ENCODE results near the gene ASRGL1.

Gene ASRGL1

DNA sequence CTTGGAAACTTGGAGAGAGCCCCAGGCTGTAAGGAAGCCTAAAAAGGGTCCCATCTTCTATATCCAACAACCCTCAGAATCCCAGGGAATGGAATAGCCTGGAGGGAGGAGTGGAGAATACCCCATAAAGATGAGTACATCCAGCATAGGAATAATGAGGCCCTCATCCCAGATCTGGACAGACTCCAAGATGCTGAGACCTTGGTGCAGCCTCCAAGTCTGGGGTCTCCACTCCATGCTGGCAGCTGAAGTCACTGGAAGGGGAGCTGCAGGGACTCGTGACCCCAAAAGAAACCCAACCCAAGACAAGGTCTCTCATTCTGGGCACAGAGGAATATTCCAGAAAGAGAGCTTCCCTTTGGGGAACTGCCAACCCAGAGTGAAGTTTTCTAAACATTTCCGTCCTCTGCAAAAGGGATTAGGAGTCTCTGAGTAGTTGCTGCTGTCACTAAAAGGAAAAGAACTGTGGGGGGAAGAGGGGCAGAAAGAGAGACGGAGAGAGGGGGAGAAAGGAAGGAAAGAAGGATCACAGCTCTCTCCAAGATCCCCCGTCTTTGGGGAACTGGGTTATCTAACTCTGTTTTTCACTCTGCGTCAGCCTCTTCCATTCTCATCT is 82.2 kb downstream of the ASRGL1 start:
- no peak for DNase-seq

DNA sequence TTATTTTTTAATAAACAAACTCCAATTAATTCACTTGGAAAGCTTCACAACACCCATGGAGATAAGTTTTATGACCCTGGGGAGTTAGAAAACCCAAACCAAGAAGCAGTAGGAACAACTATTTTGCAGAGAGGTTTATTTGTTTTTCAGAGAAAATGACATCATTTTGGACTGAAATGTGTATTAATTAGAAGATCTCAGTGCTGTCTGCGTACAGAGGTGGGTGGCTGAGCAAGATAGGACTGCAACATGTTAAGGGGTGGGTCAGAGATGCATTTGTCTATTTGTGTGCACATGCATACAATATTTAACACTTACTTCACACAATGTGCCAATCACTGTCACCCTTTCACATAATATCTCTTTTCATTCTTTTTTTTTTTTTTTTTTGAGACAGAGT is 82.7 kb downstream of the ASRGL1 start:
- DNase-seq, result no peak

DNA sequence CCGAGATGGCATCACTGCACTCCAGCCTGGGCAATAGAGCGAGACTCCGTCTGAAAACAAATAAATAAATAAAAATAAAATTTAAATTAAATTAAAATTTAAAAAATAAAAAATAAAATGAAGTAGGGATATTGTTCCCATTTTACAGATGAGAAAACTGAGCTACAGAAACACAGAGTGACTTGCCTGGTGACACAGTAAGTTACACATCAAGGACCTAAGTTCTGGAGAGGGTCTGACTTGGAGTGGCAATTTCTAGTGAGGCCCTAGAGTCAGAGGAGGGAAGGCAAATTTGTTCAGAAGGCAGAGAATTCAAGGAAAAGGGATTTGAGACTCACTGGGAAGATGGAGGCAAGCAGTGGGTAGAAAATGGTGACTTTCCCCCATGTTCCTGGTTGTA is 83.6 kb downstream of the ASRGL1 start:
- no peak for DNase-seq

DNA sequence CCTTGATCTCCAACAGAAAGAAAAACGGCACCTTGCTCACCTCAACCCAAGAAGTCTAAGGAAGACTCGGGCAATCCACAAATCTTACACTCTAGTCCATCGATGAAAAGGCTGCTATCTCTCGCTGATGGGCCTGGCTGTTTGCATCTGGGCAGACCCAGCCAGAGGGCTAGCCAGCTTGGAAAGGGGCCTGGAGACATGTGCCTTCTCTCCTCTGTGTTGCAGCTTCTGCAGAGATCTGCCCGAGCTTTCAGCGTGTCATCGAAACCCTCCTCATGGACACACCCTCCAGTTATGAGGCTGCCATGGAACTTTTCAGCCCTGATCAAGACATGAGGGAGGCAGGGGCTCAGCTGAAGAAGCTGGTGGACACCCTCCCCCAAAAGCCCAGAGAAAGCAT is 84.7 kb downstream of the ASRGL1 start:
- DNase-seq, result no peak

DNA sequence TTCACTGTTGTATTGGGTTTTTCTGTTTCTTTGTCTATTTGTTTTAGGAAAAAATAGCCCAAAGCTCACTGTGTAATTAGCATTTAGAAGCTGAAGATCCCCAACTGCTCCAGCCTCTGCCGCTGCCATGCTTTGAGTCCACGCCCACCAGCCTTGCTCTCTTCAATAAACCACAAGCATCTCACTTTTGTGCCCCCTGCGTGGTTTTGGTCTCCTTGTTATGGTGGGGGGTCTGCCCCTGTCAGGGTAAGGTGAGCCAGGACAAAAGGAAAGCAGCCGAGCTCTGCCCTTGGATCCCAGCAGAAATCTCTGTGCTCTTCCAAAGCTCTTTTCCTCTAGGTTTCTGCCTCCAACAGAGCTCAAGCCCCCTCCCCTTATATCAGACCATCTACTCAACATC is 85.8 kb downstream of the ASRGL1 start:
- no peak for DNase-seq

DNA sequence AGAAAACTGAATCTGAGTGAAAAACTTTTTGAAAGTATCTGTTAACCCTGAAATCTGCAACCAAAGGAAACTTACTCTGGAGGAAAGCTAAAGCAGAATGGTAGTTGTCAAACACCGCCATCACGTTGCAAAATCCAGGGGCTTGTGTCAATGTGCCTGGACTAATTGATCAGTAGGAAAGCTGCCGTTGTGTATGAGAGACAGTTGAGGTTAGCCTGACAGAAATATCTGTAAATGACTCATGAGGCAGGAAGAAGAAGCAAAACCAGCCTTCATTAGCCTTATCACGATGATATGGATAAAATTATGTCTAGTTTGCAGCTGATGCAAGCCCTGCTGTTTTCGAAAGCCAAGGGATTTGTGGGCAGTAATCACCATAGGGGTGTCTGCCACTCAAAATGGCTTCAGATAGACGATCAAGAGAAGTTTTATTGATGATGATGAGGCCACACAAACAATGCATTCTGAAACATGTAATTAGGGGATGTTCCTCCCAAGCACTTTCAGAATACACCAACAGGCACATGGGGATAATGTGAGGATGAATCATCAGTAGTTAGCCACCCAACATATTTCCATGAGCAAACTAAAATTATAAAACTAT is 90.5 kb downstream of the ASRGL1 start:
- peak; percentile 64 for DNase-seq

DNA sequence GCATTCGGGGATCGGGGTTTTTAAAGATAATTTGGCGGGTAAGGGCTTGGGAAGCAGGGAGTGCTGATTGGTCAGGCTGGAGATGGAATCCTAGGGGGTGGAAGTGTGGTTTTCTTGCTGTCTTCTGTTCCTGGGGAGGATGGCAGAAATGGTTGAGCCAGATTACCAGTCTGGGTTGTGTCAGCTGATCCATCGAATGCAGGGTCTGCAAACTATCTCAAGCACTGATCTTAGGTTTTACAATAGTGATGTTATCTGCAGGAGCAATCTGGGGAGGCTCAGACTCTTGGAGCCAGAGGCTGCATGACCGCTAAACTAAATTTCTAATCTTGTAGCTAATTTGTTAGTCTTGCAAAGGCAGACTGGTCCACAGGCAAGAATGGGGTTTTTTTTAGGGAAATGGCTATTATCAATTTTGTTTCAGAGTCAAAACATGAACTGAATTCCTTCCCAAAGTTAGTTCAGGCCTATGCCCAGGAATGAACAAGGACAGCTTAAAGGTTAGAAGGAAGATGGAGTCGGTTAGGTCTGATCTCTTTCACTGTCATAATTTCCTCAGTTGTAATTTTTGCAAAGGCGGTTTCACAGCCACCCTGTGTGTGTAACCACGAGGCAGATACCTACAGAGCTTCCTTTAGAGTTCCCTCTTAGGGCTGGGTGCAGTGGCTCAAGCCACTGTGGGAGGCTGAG is 91.8 kb downstream of the ASRGL1 start:
- DNase-seq, result no peak

DNA sequence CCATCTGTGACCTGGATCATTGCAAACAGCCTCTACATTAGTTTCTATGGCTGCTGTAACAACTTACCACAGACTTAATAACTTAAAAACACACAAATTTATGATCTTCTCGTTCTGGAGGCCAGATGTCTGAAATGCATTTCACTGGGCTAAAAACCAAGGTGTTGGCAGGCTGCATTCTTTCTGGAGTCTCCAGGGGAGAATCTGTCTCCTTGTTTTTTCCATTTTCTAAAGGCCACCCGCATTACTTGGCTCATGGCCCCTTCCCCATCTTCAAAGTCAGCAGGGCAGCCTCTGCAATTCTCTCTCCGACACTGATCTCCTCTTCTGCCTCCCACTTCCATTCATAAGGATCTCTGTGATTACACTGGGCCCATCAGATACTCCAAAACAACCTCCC is 93.2 kb downstream of the ASRGL1 start:
- DNase-seq, result no peak

DNA sequence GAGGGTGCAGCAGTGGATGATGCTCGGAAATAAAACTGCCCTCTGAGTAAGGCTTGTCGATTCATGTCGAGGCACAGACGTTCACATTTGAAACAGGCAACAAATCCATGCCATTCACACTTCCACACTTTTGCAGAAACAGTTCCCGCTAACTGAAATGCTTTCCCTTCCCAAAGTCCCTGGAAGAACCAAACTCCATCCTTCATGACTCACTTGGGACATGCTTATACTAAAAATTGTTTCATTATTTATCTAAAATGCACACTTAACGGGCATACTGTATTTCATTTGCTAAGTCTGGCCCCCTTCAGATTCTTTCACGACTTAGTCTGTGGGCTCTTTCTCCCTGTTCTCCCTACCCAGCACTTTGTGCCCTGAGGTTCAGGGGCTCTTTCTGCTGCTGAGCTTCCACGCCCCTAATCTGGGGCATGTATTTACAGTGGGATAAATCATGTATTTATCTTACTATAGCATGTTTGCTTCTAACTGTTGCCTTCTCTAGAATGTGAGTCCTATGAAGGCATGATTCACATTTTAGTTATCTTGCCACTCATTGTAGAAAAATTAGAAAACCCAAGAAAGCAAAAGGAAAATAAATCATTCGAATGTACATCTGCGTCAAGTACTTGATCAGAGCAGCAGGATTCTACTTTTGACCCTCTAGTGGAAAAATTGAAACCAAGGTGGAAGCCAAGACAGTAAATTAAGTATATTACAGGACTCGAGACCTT is 94.1 kb downstream of the ASRGL1 start:
- DNase-seq, result no peak

DNA sequence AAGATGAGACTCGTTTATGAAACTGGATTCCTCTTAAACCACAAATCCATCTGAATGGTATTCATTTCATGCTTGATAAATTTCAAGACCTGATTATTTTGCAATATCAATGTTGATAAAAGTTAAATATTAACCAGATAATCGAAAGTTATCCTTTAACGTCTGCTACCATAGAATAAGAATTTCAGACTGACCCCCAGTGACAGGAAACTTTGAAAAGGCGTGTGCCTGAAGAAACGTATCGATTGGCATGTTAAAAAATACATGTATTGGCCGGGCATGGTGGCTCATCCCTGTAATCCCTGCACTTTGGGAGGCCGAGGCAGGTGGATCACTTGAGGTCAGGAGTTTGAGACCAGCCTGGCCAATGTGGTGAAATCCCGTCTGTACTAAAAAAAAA is 95.4 kb downstream of the ASRGL1 start:
- no peak for DNase-seq

DNA sequence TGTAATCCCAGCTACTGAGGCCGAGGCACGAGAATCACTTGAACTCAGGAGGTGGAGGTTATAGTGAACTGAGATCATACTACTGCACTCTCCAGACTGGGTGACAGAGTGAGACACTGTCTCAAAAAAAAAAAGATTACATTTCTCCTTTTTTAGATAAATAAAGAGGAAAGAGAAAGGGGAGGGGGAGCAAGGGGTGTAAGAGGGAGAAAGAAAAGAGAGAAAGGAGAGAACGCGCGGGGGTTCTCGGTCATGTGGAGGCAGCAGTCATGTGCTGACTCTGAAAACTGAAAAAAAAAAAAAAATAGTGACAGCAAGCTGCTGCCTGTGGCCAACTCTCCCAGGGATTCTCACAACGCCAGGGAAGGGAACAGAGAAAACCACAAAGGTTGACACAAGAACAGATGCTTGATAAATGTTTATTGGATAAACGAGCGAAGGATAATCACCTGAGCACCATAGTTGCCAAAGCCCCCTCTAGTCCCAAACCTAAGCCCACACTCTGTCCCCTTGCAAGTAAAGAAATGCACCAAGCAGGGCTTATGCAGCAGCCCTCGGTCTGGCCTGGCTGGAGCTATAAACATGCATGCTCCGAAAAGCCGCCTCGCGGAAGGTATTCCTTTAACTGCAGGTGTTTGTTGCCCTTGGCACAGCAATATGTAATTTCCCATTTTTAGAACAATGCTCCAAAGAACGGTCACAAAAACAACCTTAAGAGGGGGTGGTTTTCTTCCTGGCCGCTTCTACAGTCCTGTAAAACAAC is 96.1 kb downstream of the ASRGL1 start:
- no peak for DNase-seq

DNA sequence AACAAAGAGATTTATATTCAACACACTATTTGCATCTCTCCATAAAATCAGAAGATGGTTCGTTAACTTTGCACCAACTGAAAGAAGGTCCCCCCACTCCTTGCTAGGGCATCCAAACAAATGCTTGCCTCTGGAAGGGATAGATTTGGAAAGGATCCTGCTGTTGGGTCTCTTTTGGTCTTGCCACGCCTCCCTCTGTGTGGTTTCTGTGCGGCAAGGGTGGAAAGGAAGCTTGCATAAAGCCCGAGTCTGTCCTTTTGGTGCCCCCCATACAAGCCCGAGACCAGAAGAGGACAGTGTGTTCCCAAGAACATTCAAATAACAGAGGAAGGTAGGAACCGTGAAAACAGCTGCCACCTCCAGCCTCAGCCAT is 96.6 kb downstream of the ASRGL1 start:
- no peak for DNase-seq

DNA sequence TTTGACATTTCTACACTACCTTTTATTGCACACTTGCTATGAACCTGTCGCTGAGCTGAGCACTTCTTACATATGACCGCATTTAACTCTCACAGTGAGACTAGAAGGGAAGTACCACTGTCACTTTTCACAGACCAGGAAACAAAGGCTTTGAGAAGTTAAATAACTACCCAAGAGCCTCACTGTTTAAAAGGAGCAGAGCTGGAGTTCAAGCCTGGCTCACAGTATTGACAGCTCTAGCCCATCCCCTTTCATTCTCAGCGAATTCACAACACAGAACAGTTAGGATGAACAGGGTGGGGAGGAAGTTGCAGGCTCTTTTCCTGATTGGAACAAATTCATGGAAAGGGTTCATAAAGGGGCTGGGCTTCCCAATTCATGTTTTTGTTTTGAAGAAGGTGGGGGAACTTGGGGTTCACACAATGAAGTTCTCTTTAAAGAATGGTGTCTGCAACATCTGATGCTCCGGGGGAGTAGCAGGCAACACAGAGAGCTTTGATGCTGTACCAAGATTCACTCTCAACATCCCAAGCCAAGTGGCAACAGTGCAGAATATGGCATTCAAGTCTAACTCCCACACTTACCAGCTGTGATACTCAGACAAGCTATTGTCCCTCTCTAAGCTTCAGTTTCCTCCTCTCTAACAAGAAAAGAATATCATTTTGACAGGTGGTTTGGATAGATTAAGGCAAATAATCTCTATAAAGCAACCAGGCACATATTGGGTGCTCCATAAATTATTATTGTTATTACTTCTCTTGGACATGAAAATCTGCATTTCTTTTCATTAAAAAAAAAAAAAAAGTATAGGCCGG is 98.8 kb downstream of the ASRGL1 start:
- DNase-seq, result no peak

DNA sequence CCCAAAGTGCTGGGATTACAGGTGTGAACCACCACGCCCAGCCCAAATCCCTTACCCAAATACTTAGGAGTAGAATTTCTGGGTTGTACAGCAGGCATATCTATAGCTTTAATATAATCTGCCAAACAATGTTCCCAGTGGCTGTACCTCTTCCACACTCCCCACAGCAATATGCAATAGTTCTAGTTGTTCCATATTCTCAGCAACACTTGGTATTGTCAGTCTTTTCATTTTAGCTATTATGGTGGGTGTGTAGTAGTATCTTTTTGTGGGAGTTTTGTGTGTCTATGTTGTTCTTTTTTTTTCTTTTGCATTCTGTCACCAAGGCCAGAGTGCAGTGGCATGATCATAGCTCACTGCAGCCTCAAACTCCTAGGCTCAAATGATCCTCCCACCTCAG is 100.4 kb downstream of the ASRGL1 start:
- no peak for DNase-seq

DNA sequence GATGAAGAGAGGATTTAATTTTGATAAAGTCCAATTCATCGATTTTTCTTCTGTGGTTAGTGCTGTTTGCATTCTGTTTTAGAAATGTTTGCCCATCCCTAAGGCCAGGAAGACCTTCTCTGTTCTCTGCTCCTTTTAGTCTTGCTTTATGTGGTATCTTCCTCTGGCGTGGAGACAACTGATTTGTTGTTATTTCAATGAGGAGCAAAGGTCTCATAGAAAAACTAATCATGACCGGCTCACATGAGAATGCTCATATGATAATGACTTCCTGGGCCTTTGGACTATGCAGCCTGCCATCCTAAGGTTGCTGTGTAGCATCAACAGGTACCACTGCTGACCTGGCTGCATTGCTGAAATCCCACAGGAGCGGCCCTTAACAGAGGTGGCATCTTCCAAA is 101.4 kb downstream of the ASRGL1 start:
- DNase-seq, result no peak

DNA sequence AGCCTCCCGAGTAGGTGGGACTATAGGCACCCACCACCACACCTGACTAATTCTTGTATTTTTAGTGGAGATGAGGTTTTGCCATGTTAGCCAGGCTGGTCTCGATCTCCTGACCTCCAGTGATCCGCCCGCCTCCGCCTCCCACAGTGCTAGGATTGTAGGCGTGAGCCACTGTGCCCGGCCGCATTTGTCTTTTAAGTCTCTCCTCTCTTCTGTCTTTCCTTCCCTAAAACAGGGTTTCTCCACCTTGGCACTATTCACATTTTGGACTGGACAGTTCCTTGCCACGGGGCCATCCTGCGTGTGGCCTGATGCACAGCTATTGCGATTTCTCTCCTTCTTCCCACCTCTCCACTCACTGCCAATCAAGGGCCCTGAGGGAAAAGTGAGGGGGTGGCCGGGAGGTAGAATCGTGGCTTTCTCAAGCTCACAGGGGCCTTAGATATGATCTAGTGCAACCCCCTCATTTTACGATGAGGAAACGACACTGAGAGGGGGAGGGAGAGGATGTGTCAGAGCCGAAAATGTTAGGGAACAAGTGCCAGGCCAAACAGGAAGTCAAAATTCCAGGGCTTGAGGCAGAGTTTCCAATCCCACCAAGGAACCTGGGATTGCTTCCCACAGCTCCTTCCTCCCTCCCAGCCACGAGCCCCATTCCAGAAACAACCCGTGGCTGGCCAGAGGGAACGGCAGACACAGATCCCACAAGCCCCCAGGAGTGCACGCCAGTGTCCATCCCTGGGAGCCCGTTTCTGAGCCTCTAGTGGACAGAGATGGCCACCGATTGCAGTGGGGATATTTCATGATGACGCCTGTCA is 102.7 kb downstream of the ASRGL1 start:
- no peak for DNase-seq
